HG02943 (cell line): ENCODE data around the gene PTPRB.

ENCODE experiments used
- ATAC-seq: cut with Tn5 transposase; IDR thresholded peaks from one replicate; pipeline ENCODE4 v1.9.1; 2021; ENCODE audit warnings: mild to moderate bottlenecking, low read depth, moderate library complexity; ENCODE audit not compliant: unreplicated experiment

PTPRB gene

DNA sequence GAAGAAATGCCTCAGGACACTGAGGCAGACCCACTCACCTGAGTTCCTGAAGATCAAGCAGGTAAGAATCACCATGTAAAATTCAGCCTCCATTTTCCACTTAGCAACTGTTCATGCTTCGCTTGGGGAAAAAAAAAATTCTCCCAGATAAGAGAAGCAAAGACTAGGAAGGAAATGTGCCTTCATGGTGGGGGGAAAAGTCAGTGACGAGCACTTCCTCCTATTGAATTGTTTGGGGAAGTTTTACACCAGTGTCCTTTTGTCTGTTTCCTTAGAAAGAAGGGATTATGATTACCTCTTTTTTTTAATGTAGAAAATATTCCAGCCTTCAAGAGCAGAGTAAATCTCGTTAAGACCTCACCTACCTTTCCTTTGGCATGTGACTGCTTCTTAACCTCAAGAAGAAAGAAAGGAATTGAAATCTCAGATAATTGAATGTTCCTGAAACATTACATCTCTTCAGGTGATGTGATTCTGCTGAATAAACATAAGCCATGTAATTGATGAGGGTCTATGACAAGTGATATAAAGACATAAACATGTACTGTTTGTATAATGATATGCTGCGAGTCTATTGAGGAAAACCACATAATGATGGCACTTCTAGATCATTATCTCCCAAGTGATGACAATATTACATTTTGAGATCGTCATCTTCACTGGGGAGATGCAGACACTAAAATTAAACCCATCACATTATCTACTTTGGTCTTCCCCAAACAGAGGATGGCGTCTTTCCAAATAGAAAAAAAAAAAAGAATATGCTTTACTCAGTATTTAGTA lies at the start of gene PTPRB:
Gene PTPRB, minus strand, starts transcription at position 127 of the 783 bp plus-strand sequence. Its CDS starts 34 bp downstream, at position 93.
- no peak for ATAC-seq

DNA sequence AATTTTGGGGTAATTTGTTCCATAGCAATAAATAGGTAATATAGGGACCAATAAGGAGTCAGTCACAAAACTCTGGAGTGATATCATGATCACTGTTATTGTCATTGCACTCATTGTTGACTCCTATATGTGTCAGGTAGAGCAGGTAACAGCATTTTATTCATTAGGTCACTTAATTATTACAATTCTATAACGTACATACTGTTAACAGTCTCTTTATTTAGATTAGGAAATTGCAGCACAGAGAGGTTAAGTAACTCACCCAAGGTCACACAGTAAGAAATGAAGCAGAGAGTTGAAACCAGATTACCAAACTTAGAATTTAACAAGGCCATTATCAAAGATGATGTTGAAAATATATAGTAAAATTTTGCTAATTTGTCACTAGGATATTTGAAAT lies 49.7 kb upstream of the PTPRB start:
- ATAC-seq, result no peak

DNA sequence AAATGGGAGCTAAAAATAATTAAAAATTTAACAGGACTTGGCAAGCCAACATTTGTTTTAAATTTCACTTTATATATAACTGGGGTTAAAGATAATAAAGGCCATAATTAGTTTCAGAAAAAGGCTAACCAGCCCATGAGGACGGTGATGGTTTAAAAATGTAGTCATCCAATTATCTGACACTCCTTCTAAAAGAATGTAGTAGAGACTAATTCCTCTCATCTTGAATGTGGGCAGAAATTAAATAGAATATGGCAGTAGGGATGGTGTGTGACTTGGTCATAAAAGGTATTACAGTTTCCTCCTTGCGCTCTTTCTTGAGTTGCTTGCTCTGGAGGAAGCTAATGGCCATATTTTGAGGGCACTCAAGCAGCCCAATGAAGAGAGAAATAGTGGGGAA lies 49.1 kb upstream of the PTPRB start:
- no peak for ATAC-seq

DNA sequence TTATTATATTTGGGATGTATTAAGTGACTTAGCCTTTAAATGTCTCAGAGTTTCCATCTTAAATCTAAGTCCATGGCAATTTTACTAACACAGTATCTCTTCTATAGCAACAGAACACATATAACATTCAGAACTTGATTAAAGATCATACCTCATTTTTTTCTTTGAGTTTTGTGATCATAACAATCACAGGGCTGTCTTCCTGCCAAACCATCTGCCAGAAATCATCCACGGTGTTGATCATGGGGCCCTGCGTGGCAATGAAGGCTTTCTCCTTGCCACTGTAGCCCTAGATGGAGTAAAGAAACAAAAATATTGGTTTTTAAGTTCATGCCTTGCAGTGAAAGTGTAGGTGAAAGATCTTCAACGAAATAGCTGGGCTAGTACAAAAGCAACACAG lies 46.7 kb upstream of the PTPRB start:
- ATAC-seq, result no peak

DNA sequence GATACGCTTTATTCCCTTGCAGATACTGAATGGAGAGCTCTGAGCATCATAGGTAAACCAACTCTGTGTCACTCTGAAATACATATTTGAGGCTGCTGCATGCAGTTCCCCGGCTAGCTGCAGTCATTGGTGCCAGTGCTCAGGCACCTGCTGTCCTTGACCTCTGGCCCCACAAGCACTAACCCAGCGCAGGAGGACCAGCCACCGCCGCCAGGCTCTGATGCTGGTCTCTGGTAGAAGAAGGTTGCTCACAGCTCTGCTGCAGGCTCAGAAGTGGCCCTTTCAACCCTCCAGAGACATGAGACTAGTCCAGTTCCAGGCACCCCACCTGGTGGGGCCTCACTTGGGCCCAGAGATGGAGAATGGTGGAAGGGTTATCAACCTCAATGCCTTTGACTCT lies 34.5 kb upstream of the PTPRB start:
- no peak for ATAC-seq

DNA sequence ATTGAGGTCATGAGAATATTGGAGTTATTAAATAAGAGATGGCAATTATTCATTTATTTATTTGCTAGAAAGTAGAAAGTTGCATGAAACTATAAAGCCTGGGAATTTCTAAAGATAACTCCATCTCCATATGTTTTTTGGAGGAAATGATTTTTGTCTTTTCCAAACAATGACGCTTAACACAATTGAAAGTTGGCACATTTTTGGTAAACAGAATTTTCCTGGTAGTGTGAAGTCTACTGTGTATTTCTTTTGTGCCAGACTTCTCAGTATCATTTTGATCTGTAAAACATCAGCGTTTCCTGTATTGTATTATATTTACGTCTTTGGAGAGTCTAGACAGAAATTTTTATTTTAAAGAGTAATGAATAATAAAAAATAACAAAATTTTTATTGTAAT lies 33.7 kb upstream of the PTPRB start:
- ATAC-seq, result no peak

DNA sequence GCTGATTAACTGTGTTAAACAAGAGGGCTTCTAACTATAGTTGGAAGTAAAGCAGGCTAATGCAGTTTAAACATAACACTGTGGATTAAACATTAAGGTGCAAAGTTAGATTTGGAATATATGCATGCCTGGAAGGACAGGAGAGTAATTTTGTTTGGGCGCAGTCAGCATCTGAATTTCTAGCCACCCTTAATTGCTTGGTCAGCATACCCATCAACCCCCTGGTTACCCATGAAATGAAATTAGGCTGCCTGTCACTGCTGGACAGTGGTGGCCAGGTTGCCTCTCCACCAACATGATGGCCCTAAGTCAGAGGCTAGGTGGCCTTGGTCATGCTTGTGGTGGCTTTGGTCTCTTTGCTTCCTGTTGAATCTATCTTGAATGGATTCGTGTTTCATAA lies 30.0 kb upstream of the PTPRB start:
- no peak for ATAC-seq

DNA sequence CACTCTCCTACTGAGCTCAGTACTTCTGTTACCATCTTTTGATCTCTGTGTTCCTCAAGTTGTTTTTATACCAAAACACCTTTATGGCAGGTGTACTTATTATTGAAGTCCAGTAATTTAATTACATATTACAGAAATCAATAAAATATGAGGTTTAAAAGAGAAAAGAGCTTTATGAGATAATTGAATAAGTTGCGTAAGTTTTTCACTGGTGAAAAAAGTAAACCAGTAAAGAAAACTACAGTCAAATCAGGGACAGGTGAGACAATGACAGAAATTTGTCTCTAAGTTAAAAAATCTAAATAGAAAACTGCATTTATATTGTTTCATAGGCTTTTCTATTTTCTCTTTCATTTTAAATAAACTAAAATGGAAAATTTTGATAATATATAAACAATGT lies 29.1 kb upstream of the PTPRB start:
- no peak for ATAC-seq

DNA sequence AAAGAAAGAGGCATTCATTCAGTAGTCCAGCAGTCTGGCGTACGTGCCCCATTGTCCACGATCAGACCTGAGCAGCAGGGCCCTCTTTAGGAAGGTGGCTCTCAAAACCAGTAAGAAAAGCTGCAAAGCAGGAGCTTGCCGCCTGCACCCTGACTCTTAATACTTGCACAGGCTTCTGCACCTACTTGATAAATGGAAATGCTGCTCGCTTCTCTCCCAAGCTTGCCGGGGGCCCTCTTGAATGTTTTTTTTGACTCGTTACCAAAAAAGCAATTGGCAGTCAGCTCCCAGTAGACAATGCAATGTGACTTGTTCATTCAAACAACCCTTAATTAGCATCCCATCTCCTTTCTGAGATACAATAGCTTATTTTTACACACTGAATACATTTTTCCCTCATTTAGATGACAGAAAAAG lies 27.2 kb upstream of the PTPRB start:
- no peak for ATAC-seq

DNA sequence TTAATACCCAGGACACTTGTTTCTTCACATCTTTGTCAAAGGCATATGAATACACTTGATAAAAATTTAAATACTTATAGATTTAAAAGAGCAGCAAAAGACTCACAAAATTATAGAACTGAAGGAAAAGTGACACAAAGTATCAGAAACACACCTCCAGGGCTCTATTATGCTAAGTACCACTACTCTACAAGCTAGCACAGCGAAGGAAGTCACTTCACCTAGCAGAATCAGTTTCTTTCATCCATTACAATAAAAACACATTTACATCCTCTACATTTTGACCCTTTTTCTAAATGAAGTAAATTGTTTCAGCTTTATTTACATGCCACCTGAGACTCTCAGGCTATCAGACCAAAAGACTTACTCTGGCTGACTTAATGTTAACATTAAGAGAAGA lies 26.6 kb upstream of the PTPRB start:
- ATAC-seq, result no peak

DNA sequence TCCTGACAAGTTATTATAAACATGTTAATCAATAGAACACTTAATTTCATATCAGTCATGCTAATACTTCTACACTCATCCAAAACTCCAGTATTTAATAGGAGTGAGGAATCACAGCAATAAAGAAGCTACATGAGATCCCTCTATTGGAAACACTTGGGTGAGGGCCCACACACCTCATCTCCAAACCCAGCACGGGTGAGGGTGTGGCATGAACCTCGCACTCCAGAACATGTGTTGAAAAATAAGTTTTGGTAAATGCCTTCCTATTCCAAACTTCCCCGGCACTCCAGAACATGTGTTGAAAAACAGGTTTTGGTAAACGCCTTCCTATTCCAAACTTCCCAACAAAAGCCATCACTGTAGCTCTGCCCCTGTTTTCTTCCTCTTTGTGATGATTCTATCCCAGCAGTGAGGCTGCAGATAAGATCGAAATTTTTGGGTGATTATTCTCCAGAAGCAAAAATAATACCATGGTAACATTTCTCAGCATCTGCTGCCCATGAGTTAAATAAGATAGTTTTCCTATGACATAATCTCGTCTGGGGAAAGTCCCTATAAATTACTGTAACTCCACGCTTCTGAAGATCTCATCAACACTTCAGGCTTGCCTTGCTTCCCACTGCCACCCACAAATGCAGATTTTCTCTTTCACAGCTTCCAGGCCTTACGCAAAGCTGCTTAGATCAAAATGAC lies 24.4 kb upstream of the PTPRB start:
- no peak for ATAC-seq

DNA sequence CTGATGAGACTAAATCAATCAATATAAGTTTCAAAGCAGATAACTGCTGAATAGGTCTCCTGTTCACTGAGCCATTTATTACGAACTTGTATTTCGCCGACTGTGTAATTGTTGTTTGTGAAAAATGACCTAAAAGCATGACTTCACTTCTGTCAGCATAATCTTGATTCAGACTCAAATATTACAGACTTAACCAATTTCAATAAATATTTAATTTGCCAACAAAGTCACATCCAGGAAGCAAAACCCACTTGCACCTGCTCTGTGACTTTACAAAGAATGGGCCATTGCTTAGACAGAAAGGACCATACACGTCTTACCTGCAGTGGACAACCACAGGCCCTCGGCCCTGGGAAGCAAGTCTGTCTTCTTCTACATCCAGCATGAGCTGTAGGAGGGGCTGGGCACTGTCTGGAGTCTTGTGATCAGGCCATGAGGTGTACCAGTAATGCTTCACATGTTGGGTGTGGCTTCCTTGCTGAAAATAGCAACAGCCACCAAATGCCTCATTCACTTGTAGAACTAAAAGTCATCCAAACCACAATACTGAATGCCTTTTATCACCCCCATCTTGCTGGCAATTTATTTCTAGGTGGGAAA lies 23.5 kb upstream of the PTPRB start:
- no peak for ATAC-seq

DNA sequence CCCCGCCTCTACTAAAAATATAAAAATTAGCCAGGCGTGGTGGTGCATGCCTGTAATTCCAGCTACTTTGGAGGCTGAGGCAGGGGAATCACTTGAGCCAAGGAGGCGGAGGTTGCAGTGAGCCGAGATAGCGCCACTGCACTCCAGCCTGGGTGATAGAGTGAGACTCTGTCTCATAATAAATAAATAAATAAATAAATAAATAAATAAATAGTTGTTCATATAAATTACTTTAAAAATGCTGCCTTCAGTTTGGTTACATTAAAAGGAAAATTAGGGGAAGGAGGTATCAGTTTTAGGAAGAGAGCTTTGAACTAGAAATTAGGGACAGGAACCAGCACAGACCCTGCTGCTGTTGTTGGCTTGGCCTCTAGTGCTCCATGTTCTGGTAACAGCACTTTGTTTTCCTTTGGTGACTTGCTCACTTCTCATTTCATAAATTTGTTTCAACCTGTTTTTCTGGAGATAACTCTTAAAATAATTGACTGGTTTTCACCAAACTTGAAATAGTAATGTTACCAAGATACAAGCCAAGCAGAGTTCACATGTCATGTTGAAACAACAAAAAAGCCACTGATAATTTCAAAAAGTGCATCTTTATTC lies 22.9 kb upstream of the PTPRB start:
- ATAC-seq, result no peak

DNA sequence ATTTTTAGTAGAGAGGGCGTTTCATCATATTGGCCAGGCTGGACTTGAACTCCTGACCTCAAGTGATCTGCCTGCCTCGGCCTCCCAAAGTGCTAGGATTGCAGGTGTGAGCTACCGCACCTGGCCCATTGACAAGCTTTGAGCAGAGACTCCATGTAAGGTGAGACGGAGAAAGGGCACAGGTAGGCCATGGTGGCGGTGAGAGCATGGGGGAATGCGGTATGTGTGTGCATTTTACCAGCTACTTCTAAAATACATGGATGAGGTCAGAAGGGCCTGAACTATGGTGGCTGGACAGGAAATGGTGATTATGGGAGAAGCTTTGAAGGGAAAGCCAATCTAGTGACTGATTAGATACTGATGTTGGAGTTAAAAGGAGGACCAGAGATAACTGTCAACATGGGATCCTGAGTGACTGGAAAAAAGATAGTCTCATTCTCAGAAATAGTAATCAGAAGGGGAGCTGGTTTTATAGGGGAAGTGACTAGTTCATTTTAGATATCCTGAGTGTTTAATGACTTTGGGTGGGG lies 21.9 kb upstream of the PTPRB start:
- no peak for ATAC-seq

DNA sequence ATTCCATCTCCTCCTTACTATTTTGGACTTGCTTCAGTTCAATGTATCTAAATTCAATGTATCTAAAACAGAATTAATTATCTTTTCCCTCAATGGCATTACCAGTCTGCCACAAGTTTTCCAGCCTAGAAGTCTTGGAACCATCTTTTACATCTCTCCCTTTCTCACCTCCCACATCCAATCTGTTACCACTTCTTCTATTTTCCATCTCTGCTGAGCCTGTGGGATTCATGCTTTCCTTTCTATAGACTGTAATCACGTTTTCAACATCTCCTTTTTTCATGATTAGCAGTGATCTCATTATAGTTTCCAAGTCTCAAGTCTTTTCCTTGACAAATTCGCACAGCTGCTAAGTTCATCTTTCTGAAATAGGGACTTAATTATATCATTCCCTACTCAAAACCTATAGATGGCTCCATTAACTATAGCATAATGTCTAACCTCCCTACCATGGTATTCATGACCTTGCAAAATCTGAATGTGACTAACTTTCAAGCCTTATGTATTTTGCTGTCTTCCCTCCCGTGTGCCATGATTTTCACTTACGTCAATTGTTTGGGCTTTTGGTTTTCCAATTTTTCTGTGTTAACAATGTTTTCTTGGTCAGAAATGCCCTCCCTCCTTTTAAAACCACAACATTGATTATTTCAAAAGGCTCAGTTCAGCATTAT lies 20.5 kb upstream of the PTPRB start:
- ATAC-seq, result no peak

DNA sequence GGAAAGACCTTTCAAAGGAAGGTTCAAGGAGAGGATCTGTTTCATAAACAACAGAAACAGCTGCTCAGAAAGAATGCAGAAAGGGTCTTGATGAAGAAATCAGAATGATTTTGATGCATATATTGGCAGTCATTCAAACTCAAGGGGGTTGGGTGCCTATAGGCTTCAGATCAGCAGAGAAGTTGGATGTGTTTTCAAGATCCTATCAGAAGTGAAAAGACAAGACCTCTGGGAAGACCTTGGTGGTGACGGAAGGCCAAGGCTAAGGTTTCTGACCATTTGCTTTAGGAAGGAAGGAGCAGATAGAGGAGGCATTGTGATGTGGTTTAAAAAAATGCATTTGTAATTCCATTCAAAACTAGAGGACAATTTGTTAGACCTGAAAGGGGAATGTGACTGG lies 15.2 kb upstream of the PTPRB start:
- ATAC-seq, result no peak

DNA sequence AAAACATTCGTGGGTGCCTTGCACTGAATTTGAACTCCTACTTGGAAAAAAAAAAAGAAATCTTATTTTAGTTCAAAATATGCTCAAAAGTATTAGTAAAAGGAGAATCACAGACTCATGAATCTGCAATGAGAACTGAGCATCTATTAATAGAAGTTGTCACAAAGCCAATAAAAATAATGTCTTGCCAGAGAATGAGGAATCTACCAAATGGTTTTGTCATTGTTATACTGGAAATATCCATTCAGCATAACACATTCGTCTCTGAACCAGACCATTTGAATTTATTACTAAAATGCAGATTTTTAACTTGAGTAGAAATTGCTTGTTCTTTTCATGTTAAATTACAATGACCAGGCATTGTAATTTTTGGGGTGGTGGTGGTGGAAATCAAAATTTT lies 11.6 kb upstream of the PTPRB start:
- ATAC-seq, result no peak

DNA sequence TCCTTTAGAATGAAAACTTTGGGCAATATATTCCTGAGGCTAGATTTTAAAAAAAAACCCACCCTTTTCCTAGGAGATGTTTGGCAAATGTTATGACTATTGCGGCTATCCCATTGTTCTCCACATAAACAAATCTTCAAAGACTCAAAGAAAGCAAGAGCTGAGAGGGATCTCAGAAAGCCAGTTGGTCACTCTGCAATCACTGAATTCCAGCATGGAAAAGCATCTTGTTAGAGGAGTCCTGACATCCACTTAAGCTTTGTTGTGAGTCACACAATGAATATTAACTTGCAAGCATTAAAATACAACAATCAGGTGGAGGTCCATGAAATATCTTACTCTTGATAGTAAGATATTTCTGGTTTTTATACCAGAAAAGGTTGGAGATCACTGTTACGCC lies 11.0 kb upstream of the PTPRB start:
- ATAC-seq, result no peak

DNA sequence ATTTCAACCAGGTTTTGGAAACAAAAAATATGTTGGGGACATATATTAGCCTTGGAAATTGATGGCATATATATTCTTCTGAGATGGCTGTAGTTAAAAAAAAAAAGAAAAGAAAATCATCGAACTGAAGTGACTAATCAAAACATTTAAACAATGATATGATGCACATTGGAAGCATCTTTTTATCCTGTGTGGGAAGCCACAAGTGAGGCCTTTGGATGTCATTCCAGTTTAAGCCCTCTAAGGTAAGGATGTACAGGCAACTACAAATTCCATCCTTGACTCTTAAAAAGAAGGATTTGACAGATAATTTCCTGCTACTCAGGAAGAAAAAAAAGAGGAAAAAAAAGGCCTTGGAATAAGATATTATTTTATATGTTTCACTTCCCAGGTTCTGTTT lies 9.6 kb upstream of the PTPRB start:
- ATAC-seq, result no peak

DNA sequence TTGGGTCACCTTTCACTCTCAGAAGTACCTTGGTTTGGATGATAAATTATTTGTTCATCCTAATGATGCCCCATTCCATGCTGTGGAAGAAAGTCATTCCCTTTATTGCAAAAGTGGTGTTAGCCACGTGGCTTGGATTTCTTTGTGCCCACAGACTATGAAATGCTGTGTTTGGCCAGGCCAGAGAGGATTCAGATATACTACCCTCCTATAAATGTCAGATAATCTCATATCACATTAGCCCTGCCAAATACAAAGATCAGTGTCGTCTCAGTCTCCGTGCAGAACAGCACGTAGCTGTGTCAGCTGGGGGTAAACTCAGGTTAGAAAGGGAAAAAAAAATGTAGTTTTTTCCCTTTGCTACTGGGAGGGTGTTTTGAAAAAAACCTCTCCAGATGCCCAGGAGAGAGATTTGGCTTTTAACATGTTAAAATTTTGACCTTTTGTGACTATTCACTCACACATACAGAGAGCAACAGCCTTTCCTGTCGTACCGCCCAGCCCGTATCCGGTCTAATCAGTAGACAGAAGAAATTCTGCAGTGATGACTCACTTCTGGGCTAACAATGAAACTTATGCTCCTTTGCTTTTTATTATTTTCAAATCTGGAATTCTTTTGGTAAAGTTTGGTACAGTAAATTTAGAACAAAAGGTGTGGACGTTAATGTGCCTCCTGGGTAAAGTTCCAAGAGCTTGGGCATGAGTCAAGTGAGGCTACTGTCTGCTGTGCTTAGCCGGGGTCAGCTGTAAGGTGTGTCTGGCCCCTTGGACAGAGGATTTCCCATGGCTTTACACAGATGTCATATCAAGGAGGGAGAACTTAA lies 8.5 kb upstream of the PTPRB start:
- ATAC-seq, result no peak
